ENCODE data around the gene PLEKHB2. TPM values are rescaled to one million over a fixed set of nuclear protein-coding genes. Genes with fewer than 3 reads are reported as not detected.

The PLEKHB2 gene, protein sequence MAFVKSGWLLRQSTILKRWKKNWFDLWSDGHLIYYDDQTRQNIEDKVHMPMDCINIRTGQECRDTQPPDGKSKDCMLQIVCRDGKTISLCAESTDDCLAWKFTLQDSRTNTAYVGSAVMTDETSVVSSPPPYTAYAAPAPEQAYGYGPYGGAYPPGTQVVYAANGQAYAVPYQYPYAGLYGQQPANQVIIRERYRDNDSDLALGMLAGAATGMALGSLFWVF
- 10 to 100 TPM; 38.1 to 58.7 (median 49.0) TPM for total RNA-seq

DNA sequence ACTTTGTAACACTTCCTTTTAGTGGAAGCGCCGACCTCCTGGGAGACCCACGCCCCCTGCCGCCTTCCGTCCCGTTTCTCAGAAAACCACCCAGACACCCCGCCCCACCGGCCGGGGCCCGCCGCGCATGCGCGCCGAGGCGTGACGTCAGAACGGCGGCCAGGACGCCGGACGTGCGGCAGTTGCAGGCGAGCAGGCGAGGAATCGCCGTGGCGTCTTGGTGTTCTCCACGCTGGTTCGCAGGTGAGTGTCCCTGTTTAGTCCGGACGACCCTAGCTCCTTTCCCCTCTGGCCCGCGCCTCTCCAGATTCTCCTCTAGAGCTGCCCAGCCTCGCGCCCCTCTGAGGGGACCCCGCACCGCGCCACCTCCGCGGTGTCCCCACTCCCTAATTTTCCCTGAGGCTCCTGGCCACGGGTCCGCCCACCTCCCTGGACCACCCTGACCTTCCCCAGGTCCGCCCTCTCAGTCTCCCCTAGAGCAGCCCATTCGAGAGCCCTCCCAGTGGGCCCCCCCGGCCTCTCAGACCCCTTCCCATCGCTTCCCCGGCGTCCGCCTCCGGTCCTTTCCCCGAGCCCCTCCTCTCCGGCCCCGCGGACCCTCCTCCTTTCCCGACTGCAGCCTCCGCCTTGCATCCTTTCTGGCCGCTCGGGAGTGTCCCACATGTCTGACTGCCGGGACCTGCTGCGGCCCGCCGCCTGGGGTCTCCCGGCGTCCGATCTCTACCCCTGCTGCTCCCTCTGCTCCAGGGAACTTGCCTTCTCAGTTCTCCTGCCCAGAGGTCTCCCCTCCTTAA, at the start of gene PLEKHB2:
Gene PLEKHB2, plus strand, starts transcription at position 181 of the 794 bp plus-strand sequence. CDS start 15,606 bp downstream, outside the sequence.
- TF ChIP-seq POLR2A (IDR thresholded peaks at IDR 0.05) (peak; percentile 74 to 87), POLR2AphosphoS5 (IDR thresholded peaks at IDR 0.05) (peak; percentile 90), EP300 (IDR thresholded peaks at IDR 0.05) (no peak)
- TF ChIP-seq, protein P1, sequence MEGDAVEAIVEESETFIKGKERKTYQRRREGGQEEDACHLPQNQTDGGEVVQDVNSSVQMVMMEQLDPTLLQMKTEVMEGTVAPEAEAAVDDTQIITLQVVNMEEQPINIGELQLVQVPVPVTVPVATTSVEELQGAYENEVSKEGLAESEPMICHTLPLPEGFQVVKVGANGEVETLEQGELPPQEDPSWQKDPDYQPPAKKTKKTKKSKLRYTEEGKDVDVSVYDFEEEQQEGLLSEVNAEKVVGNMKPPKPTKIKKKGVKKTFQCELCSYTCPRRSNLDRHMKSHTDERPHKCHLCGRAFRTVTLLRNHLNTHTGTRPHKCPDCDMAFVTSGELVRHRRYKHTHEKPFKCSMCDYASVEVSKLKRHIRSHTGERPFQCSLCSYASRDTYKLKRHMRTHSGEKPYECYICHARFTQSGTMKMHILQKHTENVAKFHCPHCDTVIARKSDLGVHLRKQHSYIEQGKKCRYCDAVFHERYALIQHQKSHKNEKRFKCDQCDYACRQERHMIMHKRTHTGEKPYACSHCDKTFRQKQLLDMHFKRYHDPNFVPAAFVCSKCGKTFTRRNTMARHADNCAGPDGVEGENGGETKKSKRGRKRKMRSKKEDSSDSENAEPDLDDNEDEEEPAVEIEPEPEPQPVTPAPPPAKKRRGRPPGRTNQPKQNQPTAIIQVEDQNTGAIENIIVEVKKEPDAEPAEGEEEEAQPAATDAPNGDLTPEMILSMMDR (IDR thresholded peaks at IDR 0.05), result peak in 2 of 4 experiments; percentile 5 to 39
- WGBS, 2 donors (ENCODE audit: low coverage in 1 of 2), result 0 to 2% methylated on average over 11 to 33 of the region's 66 CpGs
- Histone ChIP-seq H3K27me3 (no peaks in the 10 kb centered on the region), H3K36me3 (no peaks in the 10 kb centered on the region), H3K4me1 (peaks cover 0 to 41% (median 19%) of the 10 kb centered on the region in 3 donors), H3K27ac (peak within 1 kb of the TSS; percentile 66 to 94 (median 92)), H3K9me3 (no peaks in the 10 kb centered on the region), H3K4me3 (peak within 1 kb of the TSS; percentile 57 to 75)
- ATAC-seq, result peak; percentile 90

GRCh38 chr2:131056204-131056931, 48.8 kb upstream of the PLEKHB2 start:
- TF ChIP-seq, protein P1 (IDR thresholded peaks at IDR 0.05), result no peak
- no peak for TF ChIP-seq EP300 (IDR thresholded peaks at IDR 0.05)
- no peak for TF ChIP-seq POLR2AphosphoS5 (IDR thresholded peaks at IDR 0.05)
- no peak for TF ChIP-seq POLR2A (IDR thresholded peaks at IDR 0.05)
- Histone ChIP-seq H3K36me3 (peaks cover 0 to 65% of the 10 kb centered on the region in 2 donors), H3K9me3 (no peaks in the 10 kb centered on the region), H3K4me1 (peaks cover 0 to 52% (median 5%) of the 10 kb centered on the region in 3 donors), H3K4me3 (no peak overlapping the region), H3K27ac (peak overlapping the region in 3 of 4 donors; percentile 37 to 76 (median 48)), H3K27me3 (no peaks in the 10 kb centered on the region)
- no peak for ATAC-seq
- WGBS, 2 donors (ENCODE audit: low coverage in 1 of 2), result 6 to 47% methylated on average over 2 to 5 of the region's 5 CpGs

DNA sequence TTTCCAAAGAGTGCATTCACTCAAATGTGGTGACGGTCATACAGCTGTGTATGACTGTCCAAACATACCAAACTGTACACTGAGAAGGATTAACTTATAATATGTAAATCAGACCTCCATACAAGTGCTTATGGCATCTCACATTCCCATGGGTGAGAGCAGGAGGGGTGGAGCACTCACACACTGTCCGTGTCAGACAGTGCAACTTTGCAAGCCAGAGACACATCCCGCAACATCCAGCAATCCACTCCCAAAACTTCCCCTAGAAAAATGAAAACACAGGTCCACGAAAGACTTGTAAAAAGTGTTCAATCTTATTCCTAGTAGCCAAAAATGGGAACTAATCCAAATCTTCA, 48.2 kb upstream of the PLEKHB2 start:
- peaks cover 0 to 60% of the 10 kb centered on the region in 2 donors for H3K36me3 ChIP-seq
- no peak for ATAC-seq

GRCh38 chr2:131058214-131058843, 46.8 kb upstream of the PLEKHB2 start:
- ATAC-seq, result no peak
- peaks cover 0 to 53% of the 10 kb centered on the region in 2 donors for H3K36me3 ChIP-seq
- TF ChIP-seq, protein P1 (IDR thresholded peaks at IDR 0.05), result no peak
- TF ChIP-seq POLR2AphosphoS5 (IDR thresholded peaks at IDR 0.05) (no peak), POLR2A (IDR thresholded peaks at IDR 0.05) (no peak), EP300 (IDR thresholded peaks at IDR 0.05) (no peak)
- no peak overlapping the region for H3K4me3 ChIP-seq
- H3K27ac ChIP-seq, result no peak overlapping the region
- 34 to 63% methylated on average over 4 to 8 of the region's 8 CpGs for WGBS, 2 donors (ENCODE audit: low coverage in 1 of 2)
- H3K9me3 ChIP-seq, result no peaks in the 10 kb centered on the region
- no peaks in the 10 kb centered on the region for H3K27me3 ChIP-seq
- peaks cover 0 to 63% (median 5%) of the 10 kb centered on the region in 3 donors for H3K4me1 ChIP-seq

More for the DNA sequence above, 48.2 kb upstream of the PLEKHB2 start:
- Histone ChIP-seq H3K4me1 (peaks cover 0 to 57% (median 5%) of the 10 kb centered on the region in 3 donors), H3K27me3 (no peaks in the 10 kb centered on the region), H3K9me3 (no peaks in the 10 kb centered on the region), H3K4me3 (no peak overlapping the region), H3K27ac (peak overlapping the region in 1 of 4 donors; percentile 48)
- 55 to 66% methylated on average over 3 to 4 of the region's 4 CpGs for WGBS, 2 donors (ENCODE audit: low coverage in 1 of 2)
- no peak for TF ChIP-seq POLR2A (IDR thresholded peaks at IDR 0.05)
- no peak for TF ChIP-seq EP300 (IDR thresholded peaks at IDR 0.05)
- no peak for TF ChIP-seq POLR2AphosphoS5 (IDR thresholded peaks at IDR 0.05)
- TF ChIP-seq, protein P1 (IDR thresholded peaks at IDR 0.05), result no peak
